A375 (cell line): ENCODE measurements around the gene NRK. TPM values are rescaled to one million over a fixed set of nuclear protein-coding genes. Genes with fewer than 3 reads are reported as not detected.

Source experiments
- total RNA-seq: library from RNA; depleted of rRNA; stranded (reverse); fragments of >200 nt; shearing (Covaris generic); gene quantifications from 2 replicates; pipeline ENCODE4 v1.2.3, GENCODE V29; 2014; rRNA removed

NRK gene
- total RNA-seq: not detected in 2 replicates

GRCh38 chrX:105822138-105823091 lies at the start of gene NRK:
Gene NRK, plus strand, starts transcription at chrX:105822539. Its CDS starts 307 bp downstream, at chrX:105822846.

Other genes with a start within 250 kb of the NRK start
- gene SERPINA7, start 216.2 kb downstream of the NRK start, total RNA-seq: not detected in 2 replicates